Measurements from ENCODE around the gene CCDC87.

DNA sequence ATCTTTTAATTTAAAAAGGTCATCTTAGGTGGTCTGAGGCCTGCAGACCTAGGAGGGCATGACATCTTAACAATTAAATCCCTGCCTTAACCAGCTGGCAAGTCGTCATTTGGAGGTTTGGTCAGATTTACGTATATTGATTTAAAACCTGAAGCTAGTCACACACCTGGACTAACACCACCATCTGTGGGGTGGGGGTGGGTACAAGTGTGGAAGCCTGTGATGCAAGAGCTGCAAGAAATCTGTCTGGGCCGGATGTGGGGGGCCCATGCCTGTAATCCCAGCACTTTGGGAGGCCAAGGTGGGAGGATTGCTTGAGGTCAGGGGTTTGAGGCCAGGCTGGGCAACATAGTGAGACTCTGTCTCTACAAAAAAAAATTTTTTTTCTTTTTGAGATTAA, 11.6 kb downstream of the CCDC87 start:
- TF ChIP-seq POLR2A (IDR thresholded peaks at IDR 0.05; ENCODE audit: low read depth, low read length) = no peak
- no peak for TF ChIP-seq TAF1 (IDR thresholded peaks at IDR 0.05; ENCODE audit: borderline replicate concordance, low read depth, low read length)

Measured in GM12892 (cell line).